Muscle of arm (tissue), 14 donors: ENCODE measurements around the gene SEL1L3. TPM values are rescaled to one million over a fixed set of nuclear protein-coding genes. Genes with fewer than 3 reads are reported as not detected.
"Not testable (repeated sequence)": the region's sequence is repeated elsewhere in the genome, so short reads cannot be mapped to it uniquely, and the experiment has no call there.

Source experiments
- DNase-seq: peaks from one replicate; pipeline ENCODE4 v3.0.0-alpha.2; 2013
- long read RNA-seq, 11 donors: transcript quantifications; one replicate each; lab custom pipeline, GENCODE V29; 2026
- polyA plus RNA-seq, 12 donors: library from polyadenylated mRNA; unstranded; fragments of 120-200 nt; gene quantifications; one replicate each; pipeline ENCODE4 v1.2.1, GENCODE V29; 2013; ENCODE audit not compliant: insufficient read length in 12 of 12

The SEL1L3 gene
- 10 to 100 TPM in 11 of 12 donors, not detected in 1; 14.1 to 30.1 (median 19.5) TPM for polyA plus RNA-seq
- long read RNA-seq, donor 1, full-length matches to known transcripts: 4 of 10 reads
- long read RNA-seq, donor 1, partial matches to known transcripts: 6 of 10 reads
- long read RNA-seq, donor 1, other reads (novel, unspliced or antisense): 0 of 10 reads
- long read RNA-seq, donor 2, full-length matches to known transcripts: 1 of 1 reads
- long read RNA-seq, donor 2, partial matches to known transcripts: 0 of 1 reads
- long read RNA-seq, donor 2, other reads (novel, unspliced or antisense): 0 of 1 reads
- long read RNA-seq, donor 3: 0 reads
- long read RNA-seq, donor 4: 0 reads
- long read RNA-seq, donor 5, full-length matches to known transcripts: 1 of 1 reads
- long read RNA-seq, donor 5, partial matches to known transcripts: 0 of 1 reads
- long read RNA-seq, donor 5, other reads (novel, unspliced or antisense): 0 of 1 reads
- long read RNA-seq, donor 6, full-length matches to known transcripts: 1 of 1 reads
- long read RNA-seq, donor 6, partial matches to known transcripts: 0 of 1 reads
- long read RNA-seq, donor 6, other reads (novel, unspliced or antisense): 0 of 1 reads
- long read RNA-seq, donor 7: 0 reads
- long read RNA-seq, donor 8, partial matches to known transcripts: 0 of 1 reads
- long read RNA-seq, donor 8, other reads (novel, unspliced or antisense): 0 of 1 reads
- long read RNA-seq, donor 9, partial matches to known transcripts: 0 of 1 reads
- long read RNA-seq, donor 9, other reads (novel, unspliced or antisense): 0 of 1 reads
- long read RNA-seq, donor 10, full-length matches to known transcripts: 3 of 3 reads
- long read RNA-seq, donor 10, partial matches to known transcripts: 0 of 3 reads
- long read RNA-seq, donor 10, other reads (novel, unspliced or antisense): 0 of 3 reads
- long read RNA-seq, donor 11, full-length matches to known transcripts: 4 of 4 reads
- long read RNA-seq, donor 11, partial matches to known transcripts: 0 of 4 reads
- long read RNA-seq, donor 11, other reads (novel, unspliced or antisense): 0 of 4 reads

DNA sequence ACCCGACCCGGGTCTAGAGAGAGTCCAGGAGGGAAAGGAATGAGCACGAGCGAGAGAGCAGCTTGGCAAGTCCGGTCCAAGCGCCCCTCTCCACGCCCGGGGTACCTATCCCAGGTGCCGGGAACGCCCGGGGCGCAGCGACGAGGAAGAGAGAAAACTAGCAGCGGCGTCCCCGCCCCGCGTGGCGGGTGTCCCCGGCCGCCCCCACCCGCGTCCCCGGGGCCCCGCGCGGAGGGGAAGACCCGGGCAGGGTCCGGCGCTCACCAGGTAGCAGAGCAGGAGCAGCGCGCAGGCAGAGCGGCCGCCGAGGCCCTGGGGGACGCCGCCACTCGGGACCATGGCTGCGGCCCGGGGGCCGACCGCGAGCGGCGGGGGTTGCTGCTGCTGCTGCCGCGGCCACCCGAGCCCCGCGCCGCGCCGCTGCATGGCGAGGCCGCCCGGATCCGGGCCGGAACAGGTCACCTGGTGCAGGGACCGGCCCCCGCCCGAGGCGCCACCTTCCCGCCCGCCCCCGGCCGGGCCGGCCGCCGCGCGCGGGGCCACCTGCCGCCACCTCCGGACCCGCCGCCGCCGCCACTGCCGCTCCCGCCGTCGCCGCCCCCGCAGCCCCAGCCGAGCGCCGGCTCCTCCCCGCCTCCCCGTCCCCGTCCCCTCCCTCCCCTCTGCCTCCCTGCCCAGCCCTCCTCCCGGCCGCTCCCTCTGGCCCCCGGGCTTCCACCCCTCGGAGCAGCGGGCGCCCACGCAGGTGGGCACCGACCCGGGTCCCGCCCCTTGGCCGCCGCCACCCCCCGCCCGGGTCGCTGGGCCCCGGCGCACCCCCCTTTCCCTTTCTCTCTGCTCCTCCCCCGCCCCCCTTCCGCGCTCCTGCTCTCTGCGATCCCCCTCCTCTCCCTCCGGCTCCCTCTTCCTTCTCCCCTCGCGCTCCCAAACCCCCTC, at the start of gene SEL1L3:
Gene SEL1L3 (minus strand): TSS at position 578 of the 936 bp plus-strand sequence. CDS start 152 bp downstream, at position 426.
- DNase-seq: no peak

DNA sequence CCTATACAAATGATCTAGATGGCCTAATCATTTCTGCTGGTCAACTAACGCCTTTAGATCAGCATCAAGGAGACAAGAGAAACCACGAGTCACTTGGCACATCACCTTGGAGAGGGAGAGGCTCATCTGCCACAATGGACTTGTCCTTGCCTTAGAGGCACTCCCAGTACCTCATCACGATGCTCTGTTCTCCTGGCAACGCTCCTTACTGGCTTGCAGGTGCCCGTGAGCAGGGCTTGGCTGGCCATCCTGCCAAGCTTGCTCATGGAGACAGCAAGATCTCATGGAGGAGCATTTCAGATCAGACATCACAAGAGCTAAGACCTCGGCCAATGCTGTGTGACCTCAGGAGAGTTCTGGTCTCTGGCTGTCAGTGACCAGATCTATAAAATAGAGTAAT, 48.6 kb upstream of the SEL1L3 start:
- DNase-seq: no peak

DNA sequence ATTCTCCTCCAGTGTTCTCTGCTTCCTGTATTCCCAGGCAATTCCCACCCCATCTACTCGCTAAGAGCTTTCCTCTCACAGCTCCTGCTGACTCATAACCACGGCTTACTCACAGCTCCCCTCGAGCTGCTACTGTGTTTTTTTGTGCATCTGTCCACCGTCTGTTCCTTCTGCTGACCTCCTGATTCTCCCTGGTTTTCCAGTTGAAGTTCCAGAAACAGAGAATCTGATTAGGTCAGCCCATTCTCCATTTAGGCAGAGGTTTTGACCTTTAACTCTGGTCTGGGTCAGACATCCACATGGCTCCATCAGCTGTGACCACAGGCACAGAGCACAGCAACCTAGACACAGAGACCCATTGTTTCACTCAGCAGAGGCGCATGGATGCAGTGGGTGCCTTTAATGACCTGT, 45.7 kb upstream of the SEL1L3 start:
- no peak for DNase-seq

- DNase-seq: not testable (repeated sequence)
Measured at GRCh38 chr4:25906113-25906512, 43.3 kb upstream of the SEL1L3 start.

- DNase-seq: no peak
Measured at GRCh38 chr4:25905371-25905770, 42.6 kb upstream of the SEL1L3 start.

DNA sequence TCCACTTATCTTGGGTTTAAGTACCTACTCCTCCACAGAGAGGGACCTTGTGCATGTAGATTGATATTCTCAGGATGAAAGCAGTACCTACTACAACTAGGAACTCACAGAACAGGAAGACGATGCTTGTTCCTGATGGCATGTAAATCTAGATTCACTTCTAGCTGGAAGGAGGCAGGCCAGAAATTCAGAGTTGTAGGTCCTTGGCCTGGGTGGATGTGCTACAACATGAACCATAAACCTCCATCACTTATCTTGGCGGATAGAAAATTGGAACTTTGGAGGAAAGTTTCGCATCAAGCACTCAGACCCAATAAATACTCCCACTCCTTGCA, 41.9 kb upstream of the SEL1L3 start:
- DNase-seq: no peak

DNA sequence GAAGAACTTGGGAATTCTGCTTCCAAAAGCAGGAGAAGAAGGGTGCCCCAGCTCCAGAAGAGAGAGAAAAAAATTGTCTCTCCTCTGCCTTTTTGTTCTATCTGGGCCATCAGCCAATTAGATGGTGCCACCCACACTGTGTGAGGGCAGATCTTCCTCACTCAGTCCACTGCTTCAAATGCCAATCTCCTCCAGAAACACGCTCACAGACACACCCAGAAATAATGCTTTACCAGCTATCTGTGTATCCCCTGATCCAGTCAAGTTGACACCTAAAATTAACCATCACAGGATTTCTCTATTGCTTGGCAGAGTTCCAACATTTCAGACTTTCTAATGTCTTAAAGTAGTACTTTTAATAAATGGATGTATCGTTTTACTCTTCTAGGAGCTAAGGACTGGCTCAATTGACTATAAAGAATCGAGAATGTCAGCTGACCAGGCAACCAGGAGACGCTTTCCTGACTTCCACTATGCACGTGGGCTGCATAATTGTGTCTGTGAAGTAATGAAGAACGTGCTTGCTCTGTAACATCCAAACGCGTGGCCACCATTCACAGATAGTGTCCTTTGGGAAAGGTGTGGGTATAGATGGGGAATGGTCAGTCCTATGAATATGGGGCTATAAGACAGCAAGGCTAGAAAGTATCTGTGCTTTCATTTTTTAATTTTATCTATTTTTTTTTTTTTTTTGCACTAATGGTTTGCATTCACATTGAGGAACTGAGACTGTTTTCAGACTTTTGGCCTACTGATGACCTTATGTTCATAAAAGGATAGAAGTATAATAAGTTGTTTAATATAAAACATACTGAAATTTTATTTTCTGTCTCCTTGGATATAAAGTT, 41.3 kb upstream of the SEL1L3 start:
- no peak for DNase-seq

- no peak for DNase-seq
Measured at GRCh38 chr4:25901030-25901430, 38.2 kb upstream of the SEL1L3 start.

DNA sequence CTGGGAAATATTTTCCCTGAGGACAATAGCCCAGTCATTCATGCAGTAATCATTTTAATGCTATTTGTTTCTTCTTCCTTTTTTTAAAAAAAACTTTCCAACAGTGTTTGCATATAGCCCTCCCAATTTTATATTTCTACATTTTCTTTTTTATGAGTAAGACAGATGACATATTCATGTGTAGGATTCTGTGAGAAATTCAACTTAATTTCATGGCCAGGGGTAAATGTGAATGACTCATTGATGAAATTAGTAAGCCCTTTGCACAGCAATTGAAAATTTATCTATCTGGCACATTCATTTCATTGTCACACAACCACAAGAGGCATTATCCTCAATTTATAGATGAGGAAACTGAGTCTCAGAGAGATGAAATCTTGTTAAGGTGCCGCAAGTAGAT, 37.5 kb upstream of the SEL1L3 start:
- DNase-seq: no peak

DNA sequence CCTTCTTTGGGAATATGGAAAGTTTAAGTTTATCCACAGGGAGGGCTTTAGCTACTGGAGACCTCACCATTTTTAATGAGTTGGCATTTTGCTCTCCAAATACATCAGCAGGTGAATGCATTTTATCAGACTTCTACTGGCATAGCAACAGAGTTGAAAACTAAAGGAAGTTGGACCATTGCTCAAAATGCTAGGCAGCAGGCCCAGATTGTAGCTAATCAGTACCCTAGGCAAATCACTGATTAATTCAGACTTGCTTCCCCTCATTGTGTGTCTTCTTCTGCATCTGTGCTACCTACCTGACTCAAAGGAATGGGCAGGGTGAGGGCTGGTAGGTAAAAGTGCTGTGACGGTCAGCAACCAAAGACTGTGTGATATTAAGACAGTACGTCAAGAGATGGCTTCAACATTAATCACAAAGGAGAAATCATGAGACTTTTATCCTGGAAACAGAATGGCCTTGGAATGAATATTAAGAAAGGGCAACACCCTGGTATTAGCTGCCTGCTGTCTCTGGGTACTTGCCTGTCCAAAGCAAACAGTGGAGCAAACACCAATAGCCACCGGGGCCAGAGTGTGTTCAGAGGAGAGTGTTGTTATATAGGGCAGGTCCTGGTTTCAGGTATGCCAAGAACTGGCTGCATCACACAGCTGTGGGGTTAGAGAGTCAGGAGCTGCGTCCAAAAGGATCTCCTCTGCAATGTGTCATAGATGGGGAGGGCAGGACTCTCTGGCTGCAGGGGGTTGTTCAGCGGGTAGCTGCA, 34.2 kb upstream of the SEL1L3 start:
- no peak for DNase-seq

GRCh38 chr4:25892796-25893195, 30.0 kb upstream of the SEL1L3 start:
- no peak for DNase-seq

DNA sequence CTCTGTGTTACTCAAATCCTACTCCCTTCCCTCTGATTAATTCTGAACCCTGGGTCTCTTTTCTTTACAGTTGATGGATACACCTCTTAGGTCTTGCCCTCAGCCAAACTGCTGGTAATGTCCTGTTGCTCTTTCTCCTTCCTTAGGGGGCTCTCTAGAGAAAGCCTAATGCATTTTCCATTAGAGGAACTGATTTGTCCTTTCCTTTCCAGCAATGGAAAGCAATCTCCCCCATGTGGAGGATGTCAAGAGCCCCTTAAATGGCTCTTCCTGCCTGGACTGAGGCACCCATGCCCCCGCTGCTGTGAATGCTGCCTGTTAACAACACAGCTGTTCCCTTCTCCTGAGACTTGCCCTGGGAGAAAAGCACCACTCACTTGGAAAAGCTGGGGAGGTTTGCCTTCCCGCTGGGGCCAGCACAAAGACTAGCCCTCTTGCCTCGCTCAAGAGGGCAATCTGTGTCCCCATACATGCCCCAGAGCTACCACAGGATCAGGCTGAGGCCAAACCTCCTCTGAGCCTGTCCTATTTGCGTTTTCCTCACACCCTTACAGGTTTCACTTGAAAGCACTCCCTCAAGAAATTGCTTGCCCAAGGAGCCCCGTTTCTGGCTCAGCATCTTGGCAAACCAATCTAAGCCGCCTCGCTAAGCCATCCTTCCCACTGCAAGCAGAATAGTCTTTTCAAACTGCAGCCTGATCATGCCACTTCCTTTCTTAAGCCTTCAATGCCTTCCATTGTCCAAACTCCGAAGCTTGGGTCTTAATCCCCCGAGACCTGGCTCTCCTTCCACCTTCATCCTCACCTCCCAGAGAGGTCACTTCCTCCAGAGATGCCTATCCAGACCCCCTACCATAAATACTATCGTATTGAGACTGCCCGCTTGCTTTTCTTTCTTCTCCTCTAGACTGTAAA, 28.0 kb upstream of the SEL1L3 start:
- DNase-seq: no peak

DNA sequence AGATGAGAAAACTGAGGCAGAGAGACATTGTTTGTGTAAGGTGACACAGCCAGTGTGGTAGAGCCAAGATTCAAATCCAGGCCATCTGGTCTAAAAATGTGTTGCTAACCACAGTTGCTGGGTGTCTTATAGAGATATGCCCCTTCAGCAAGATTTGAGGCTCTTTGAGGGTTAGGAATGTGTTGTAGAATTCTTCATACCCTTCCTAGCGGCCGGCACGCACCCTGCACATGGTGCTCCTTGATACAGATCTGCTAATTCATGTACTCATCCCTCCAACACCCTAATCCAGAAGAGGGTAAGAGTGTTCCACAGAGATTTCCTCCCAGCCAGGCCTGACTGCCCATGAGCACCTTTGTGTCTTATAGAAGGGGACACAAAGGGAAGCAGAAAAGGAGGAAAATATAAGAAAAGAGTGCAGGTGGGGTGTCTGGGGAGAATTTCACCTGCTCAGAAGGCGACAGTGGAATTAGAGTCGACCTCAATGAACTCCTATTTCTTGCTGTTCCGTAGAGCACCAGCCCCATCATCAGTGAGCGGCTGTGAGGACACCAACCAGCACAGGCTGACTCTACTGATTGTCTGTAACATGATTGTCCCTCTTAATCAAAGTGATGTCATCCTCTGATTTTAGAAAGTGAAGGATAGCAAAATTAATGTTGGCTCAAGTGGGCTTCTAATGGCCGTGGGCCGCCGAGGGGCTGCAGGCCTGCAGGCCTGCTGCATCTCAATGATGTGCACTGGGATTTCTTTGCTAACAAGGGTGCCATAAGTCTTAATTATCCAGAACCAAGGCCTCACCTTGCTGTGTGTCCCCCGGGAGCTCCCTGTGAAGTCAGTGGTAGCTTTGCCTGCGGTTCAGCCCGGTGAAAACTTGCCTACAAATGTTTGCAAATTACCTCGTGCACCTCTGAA, 27.1 kb upstream of the SEL1L3 start:
- DNase-seq: no peak

DNA sequence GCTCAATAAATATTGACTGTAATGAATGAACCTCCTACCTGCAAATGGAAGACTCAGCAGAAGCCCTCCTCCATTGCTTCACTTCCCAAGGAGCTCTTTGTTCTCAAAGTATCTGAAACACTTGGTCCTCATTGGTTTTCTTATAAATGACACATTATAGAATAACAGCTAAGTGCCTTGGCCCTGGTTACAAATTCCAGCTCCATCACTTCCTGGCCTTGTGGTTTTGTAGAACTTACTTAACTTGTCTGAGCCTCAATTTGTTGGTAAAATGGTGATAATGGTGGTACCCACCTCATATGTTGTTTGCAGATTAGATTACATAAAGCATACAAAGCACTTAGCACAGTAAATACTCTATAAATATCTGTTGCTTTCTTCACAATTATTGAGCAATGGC, 26.0 kb upstream of the SEL1L3 start:
- no peak for DNase-seq

DNA sequence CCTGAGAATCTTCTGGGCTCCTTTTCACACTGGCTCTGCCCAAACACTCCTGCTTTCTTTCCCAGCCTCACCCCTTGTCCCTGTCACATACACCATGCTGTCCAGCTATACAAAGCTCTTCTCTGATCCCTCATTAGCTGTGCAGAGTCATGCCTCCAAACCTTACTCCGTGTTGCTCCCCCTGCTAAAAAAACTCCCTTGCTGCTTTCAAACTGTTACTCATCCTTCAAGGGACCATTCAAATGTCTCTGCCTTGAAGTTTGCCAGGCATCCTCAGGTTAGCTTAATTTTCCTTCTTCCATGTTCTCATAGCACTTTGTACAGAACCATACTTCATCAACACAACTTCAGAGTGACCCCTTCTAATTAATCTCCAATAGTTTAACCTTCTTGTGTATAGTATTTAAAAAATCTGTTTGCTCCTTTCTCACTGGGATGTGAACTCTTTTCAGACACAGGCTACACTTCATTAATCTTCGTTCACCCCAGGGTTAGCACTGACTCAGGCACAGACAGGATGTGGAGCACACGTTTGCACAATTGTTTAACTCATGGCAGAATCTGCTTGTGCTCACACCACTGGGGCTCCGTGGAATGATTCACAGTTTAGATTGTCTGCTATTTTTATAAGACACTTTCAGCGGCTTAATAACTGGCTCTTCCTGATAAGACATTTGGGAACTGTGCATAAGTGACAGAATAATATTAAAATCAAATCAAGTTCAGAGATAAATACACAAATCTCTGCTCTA, 21.4 kb upstream of the SEL1L3 start:
- DNase-seq: no peak

GRCh38 chr4:25883565-25883964, 20.8 kb upstream of the SEL1L3 start:
- DNase-seq: no peak

DNA sequence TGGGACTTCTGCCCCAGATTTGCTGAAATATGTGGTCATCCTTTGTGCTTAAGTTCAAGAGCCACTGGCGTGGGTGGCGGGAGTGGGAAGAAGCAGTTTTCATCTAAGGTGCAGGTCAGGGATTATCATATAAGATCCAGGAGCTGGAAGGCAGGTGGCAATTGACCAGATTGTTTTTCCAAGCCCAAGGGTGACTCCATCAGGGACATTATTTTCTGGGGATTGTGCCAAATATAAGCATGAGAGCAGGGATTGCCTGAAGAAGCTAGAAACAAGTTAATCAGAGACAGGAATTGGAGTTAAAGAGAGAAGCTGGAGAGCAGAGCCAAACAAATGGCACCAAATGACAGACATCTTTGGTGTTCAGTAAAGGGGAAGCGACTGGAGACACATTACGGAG, 19.4 kb upstream of the SEL1L3 start:
- no peak for DNase-seq
